IMR-90 (cell line): ENCODE data around the gene ANKRD13B. TPM values are rescaled to one million over a fixed set of nuclear protein-coding genes. Genes with fewer than 3 reads are reported as not detected.

ENCODE experiments used
- ATAC-seq: fragments of 200-7000 bp; cut with Tn5 transposase; 2 replicates; pipeline ENCODE4 v1.9.1; 2020; ENCODE audit warnings: low read depth, mild to moderate bottlenecking, moderate library complexity
- BruUV-seq: library from RNA; stranded (reverse); fragments of 400-500 nt; replicated peaks from 2 replicates; lab custom pipeline; 2021; lab: Mats Ljungman, UMichigan
- CTCF ChIA-PET: fragments of 300-600 bp; formaldehyde crosslinking; extraction: SDS; loops from one replicate; lab custom pipeline; 2021; ENCODE audit warnings: antibody characterized with exemption; lab: Yijun Ruan, JAX
- POLR2A ChIA-PET: fragments of 300-600 bp; sonication (Branson Sonifier 250); formaldehyde crosslinking; loops from one replicate; lab custom pipeline; 2022; ENCODE audit warnings: antibody characterized with exemption; ENCODE audit not compliant: unreplicated experiment; lab: Charles Lee
- DNase-seq: peaks from one replicate; pipeline ENCODE4 v3.0.0; 2013
- H2AFZ ChIP-seq: replicated peaks from 2 replicates; pipeline ENCODE3; 2013; ENCODE audit warnings: low read length, mild to moderate bottlenecking; ENCODE audit not compliant: poor library complexity
- H2AK5ac ChIP-seq: 2 replicates; pipeline ENCODE4 v1.6.1; 2013; ENCODE audit warnings: low read depth, low read length, inconsistent platforms
- H2AK9ac ChIP-seq: replicated peaks from 2 replicates; pipeline ENCODE3; 2013; ENCODE audit warnings: mild to moderate bottlenecking, low read depth, low read length, moderate library complexity; ENCODE audit not compliant: poor library complexity
- H2BK120ac ChIP-seq: 2 replicates; pipeline ENCODE4 v1.6.1; 2013; ENCODE audit warnings: low read depth, low read length, inconsistent platforms
- H2BK15ac ChIP-seq: 3 replicates; pipeline ENCODE4 v1.6.1; 2013; ENCODE audit warnings: low read depth, low read length, inconsistent platforms
- H2BK20ac ChIP-seq: 2 replicates; pipeline ENCODE4 v1.6.1; 2013; ENCODE audit warnings: low read depth, mild to moderate bottlenecking, inconsistent platforms, low read length, moderate library complexity
- H2BK5ac ChIP-seq: 2 replicates; pipeline ENCODE4 v1.6.1; 2013; ENCODE audit warnings: mild to moderate bottlenecking, low read depth, low read length, inconsistent platforms; ENCODE audit not compliant: poor library complexity, severe bottlenecking
- H3K14ac ChIP-seq: replicated peaks from 2 replicates; pipeline ENCODE4 v1.6.1; 2013; ENCODE audit warnings: low read depth, low read length, inconsistent platforms
- H3K18ac ChIP-seq: 2 replicates; pipeline ENCODE4 v1.6.1; 2013; ENCODE audit warnings: low read depth, low read length, control low read depth
- H3K23ac ChIP-seq: 2 replicates; pipeline ENCODE4 v1.6.1; 2013; ENCODE audit warnings: low read depth, low read length, inconsistent platforms
- H3K27ac ChIP-seq: 2 replicates; pipeline ENCODE4 v1.5.1; 2013; ENCODE audit warnings: mild to moderate bottlenecking, control low read depth, low read length; ENCODE audit not compliant: insufficient read depth
- H3K27me3 ChIP-seq: 2 replicates; pipeline ENCODE4 v1.6.1; 2013; ENCODE audit warnings: low read length; ENCODE audit not compliant: control insufficient read depth, insufficient read depth
- H3K36me3 ChIP-seq: 2 replicates; pipeline ENCODE4 v1.6.1; 2013; ENCODE audit warnings: low read length, mixed read lengths; ENCODE audit not compliant: control insufficient read depth, insufficient read depth
- H3K4ac ChIP-seq: 2 replicates; pipeline ENCODE4 v1.6.1; 2013; ENCODE audit warnings: low read depth, low read length, inconsistent platforms
- H3K4me1 ChIP-seq: 2 replicates; pipeline ENCODE4 v1.6.1; 2013; ENCODE audit warnings: low read length, mixed read lengths; ENCODE audit not compliant: control insufficient read depth, insufficient read depth
- H3K4me2 ChIP-seq: 2 replicates; pipeline ENCODE4 v1.6.1; 2013; ENCODE audit warnings: low read depth, mild to moderate bottlenecking, control low read depth, low read length, moderate library complexity
- H3K4me3 ChIP-seq: 2 replicates; pipeline ENCODE4 v1.5.1; 2013; ENCODE audit warnings: low read depth, mild to moderate bottlenecking, control low read depth, low read length, moderate library complexity; ENCODE audit not compliant: insufficient read depth
- H3K56ac ChIP-seq: 2 replicates; pipeline ENCODE4 v1.6.1; 2013; ENCODE audit warnings: low read length, inconsistent platforms; ENCODE audit not compliant: insufficient read depth; ENCODE audit errors: extremely low read depth
- H3K79me1 ChIP-seq, 2 experiments: 2 replicates each; pipeline ENCODE4 v1.6.1; 2013; ENCODE audit warnings: low read length in 2 of 2, inconsistent platforms in 1 of 2, low read depth in 1 of 2
- H3K9ac ChIP-seq: 2 replicates; pipeline ENCODE4 v1.6.1; 2013; ENCODE audit warnings: low read depth, low read length, control low read depth
- H3K9me1 ChIP-seq: 2 replicates; pipeline ENCODE4 v1.6.1; 2013; ENCODE audit warnings: low read length, inconsistent platforms; ENCODE audit not compliant: insufficient read depth
- H3K9me3 ChIP-seq: 2 replicates; pipeline ENCODE4 v1.6.1; 2013; ENCODE audit warnings: low read length; ENCODE audit not compliant: control insufficient read depth, insufficient read depth
- H4K20me1 ChIP-seq: 2 replicates; pipeline ENCODE4 v1.6.1; 2013; ENCODE audit warnings: low read length, inconsistent platforms; ENCODE audit not compliant: insufficient read depth
- H4K5ac ChIP-seq: 2 replicates; pipeline ENCODE4 v1.6.1; 2013; ENCODE audit warnings: mild to moderate bottlenecking, low read depth, low read length, control low read depth
- H4K8ac ChIP-seq, 2 experiments: 2 replicates each; pipeline ENCODE4 v1.6.1; 2013; ENCODE audit warnings: low read depth in 2 of 2, low read length in 2 of 2, control low read depth in 1 of 2, inconsistent platforms in 1 of 2
- H4K91ac ChIP-seq: 2 replicates; pipeline ENCODE4 v1.6.1; 2013; ENCODE audit warnings: low read depth, low read length, inconsistent platforms; ENCODE audit not compliant: insufficient read depth
- RAD21 ChIP-seq: IDR thresholded peaks from 2 replicates; pipeline ENCODE4 v1.6.1; 2012; ENCODE audit warnings: low read length, improper control_type of control experiment
- WGBS, 2 experiments: methylation state at CpG; one replicate each; pipeline versions ENCODE4 v1.1.5 to v1.1.7; 2013; ENCODE audit warnings: missing lambda C conversion rate in 2 of 2; ENCODE audit not compliant: insufficient read length in 1 of 2; ENCODE audit errors: extremely low coverage in 2 of 2; 5-methylcytosine and 5-hydroxymethylcytosine counted together
- dilution Hi-C: fragments of 300-500 bp; cut with HindIII; formaldehyde crosslinking; loops from one replicate; pipeline ENCODE4 v1.14.3; 2018; ENCODE audit warnings: low sequenced_read_pairs; ENCODE audit not compliant: unreplicated experiment
- in situ Hi-C: fragments of 300-500 bp; cut with MboI; formaldehyde crosslinking; loops from 3 replicates; pipeline ENCODE4 v1.14.3; 2019; ENCODE audit warnings: low sequenced_read_pairs, inconsistent platforms, mixed read lengths
- intact Hi-C: fragments of 100-400 bp; cut with micrococcal nuclease; formaldehyde crosslinking; loops from 2 replicates; pipeline ENCODE4 v1.10.0; 2022
- polyA plus RNA-seq, 3 experiments: library from polyadenylated mRNA; depleted of rRNA; stranded (reverse); fragments of >200 nt; gene quantifications; 2 replicates each; pipeline ENCODE4 v1.2.3, GENCODE V29; 2012; ENCODE audit warnings: low replicate concordance in 1 of 3
- total RNA-seq: library from RNA; depleted of rRNA; stranded (reverse); fragments of >200 nt; gene quantifications from 2 replicates; pipeline ENCODE4 v1.2.3, GENCODE V29; 2012

The ANKRD13B gene
- total and polyA plus RNA-seq, 2 of the 4 experiments (the other 2 are of a cell fraction) = 0.90 to 4.0 TPM

GRCh38 chr17:29560316-29560715 is 32.6 kb upstream of the ANKRD13B start:
- Histone ChIP-seq H3K27ac (no peak overlapping the region), H3K4ac (no peak overlapping the region), H3K18ac (no peak overlapping the region), H3K36me3 (peaks cover 7% of the 10 kb centered on the region; the same call in 1 of the 2 replicates), H2BK120ac (no peak overlapping the region), H2AK5ac (no peak overlapping the region), H3K4me3 (no peak overlapping the region), H2AK9ac (no peak overlapping the region), H3K4me2 (no peak overlapping the region), H4K20me1 (no peaks in the 10 kb centered on the region), H3K79me1 (no peaks in the 10 kb centered on the region), H3K56ac (no peak overlapping the region), H4K91ac (no peak overlapping the region), H2BK15ac (no peak overlapping the region), H4K8ac (no peak overlapping the region), H2BK5ac (no peak overlapping the region), H3K27me3 (no peaks in the 10 kb centered on the region), H4K5ac (no peak overlapping the region), H3K23ac (no peak overlapping the region), H2BK20ac (no peak overlapping the region), H3K14ac (no peak overlapping the region), H3K9ac (no peak overlapping the region), H3K4me1 (peaks cover 1% of the 10 kb centered on the region), H3K9me1 (0 out of 2 replicates have a peak, but pooled peaks cover 2% of the 10 kb centered on the region), H3K9me3 (no peaks in the 10 kb centered on the region), H2AFZ (no peak overlapping the region)
- BruUV-seq = no TSS peak
- in situ Hi-C loops = no loop called here
- no peak for DNase-seq
- WGBS, 2 experiments = no CpG with 5 or more reads among the region's 6 CpGs
- no peak for ATAC-seq
- POLR2A ChIA-PET = no interaction called here
- intact Hi-C loops = loop anchor here (10.0 kb wide), 1 partner anchor 416 kb away; no protein-coding TSS in a partner anchor
- dilution Hi-C loops = no loop called here
- no peak for TF ChIP-seq RAD21
- CTCF ChIA-PET = no interaction called here
